Psoas muscle (tissue), 8 donors: Measurements from ENCODE around the gene BRWD1. TPM values are rescaled to one million over a fixed set of nuclear protein-coding genes. Genes with fewer than 3 reads are reported as not detected.

Source experiments
- ATAC-seq, 4 donors: fragments of 200-7000 bp; cut with Tn5 transposase; one replicate each; pipeline ENCODE4 v1.9.1; 2020; ENCODE audit warnings: moderate library complexity in 3 of 4, mild to moderate bottlenecking in 2 of 4
- DNase-seq, 2 donors: peaks; one replicate each; pipeline ENCODE4 v3.0.0-alpha.2; 2020
- H3K27ac ChIP-seq: fragments of 200-600 bp; one replicate; pipeline ENCODE4 v1.8.0; 2022
- H3K27me3 ChIP-seq, 3 donors: fragments of 200-600 bp in 1 of 3; one replicate each; pipeline versions ENCODE4 v1.6.1 to v1.8.0; 2013 to 2022; ENCODE audit warnings: low read length in 2 of 3, mild to moderate bottlenecking in 2 of 3, moderate library complexity in 1 of 3; ENCODE audit not compliant: insufficient read depth in 3 of 3
- H3K36me3 ChIP-seq, 2 donors: fragments of 200-600 bp in 1 of 2; one replicate each; pipeline versions ENCODE4 v1.6.1 to v1.8.0; 2013 to 2022; ENCODE audit warnings: low read depth in 1 of 2, mild to moderate bottlenecking in 1 of 2, moderate library complexity in 1 of 2; ENCODE audit not compliant: insufficient read depth in 1 of 2
- H3K4me1 ChIP-seq: fragments of 200-600 bp; one replicate; pipeline ENCODE4 v1.8.0; 2022
- H3K4me3 ChIP-seq: fragments of 200-600 bp; one replicate; pipeline ENCODE4 v1.8.0; 2022; ENCODE audit warnings: mild to moderate bottlenecking
- H3K9me3 ChIP-seq: fragments of 200-600 bp; one replicate; pipeline ENCODE4 v1.8.0; 2022
- CTCF ChIP-seq: fragments of 200-600 bp; IDR thresholded peaks from one replicate; pipeline ENCODE4 v1.8.0; 2022; ENCODE audit warnings: antibody characterized with exemption
- WGBS, 3 donors: extraction: QIAGEN DNeasy Blood & Tissue Kit; methylation state at CpG; one replicate each; pipeline versions ENCODE4 v1.1.6 to v1.1.7; 2013; 5-methylcytosine and 5-hydroxymethylcytosine counted together
- intact Hi-C, 2 donors: fragments of 100-400 bp; cut with DNase I; formaldehyde crosslinking; loops; one replicate each; pipeline versions ENCODE4 v1.11.0 to v1.14.2; 2022
- polyA plus RNA-seq, 3 donors: library from polyadenylated mRNA; stranded (reverse); fragments of 200-250 nt; gene quantifications; one replicate each; pipeline ENCODE4 v1.2.3, GENCODE V29; 2013
- total RNA-seq, 4 donors: library from RNA; stranded (reverse); fragmentation: NEBNext Ultra II Directional in 2 of 4; extraction: Animal tissue kit (Norgen Biotek cat#: 25700) in 2 of 4; gene quantifications; one replicate each; pipeline versions ENCODE4 v1.2.1 to v1.2.4, GENCODE V29; 2021 to 2023
- donor health status: healthy with polysubstance abuse.
- donor health status: DM: no; HTN: no; CAD: no; lungs with moderate emphysema.
- donor health status: Bipolar disorder and iron deficiency.
- donor health status: healthy.
- donor health status: DM: yes; HTN: yes; CAD: no.
- donor health status: DM: no; HTN: no; CAD: no.
- donor health status: DM: no; HTN: no; CAD: no.
- donor health status: DM: yes; HTN: yes; CAD: no.

The BRWD1 gene
- total and polyA plus RNA-seq, 7 donors: 12.6 to 33.0 (median 30.2) TPM

DNA sequence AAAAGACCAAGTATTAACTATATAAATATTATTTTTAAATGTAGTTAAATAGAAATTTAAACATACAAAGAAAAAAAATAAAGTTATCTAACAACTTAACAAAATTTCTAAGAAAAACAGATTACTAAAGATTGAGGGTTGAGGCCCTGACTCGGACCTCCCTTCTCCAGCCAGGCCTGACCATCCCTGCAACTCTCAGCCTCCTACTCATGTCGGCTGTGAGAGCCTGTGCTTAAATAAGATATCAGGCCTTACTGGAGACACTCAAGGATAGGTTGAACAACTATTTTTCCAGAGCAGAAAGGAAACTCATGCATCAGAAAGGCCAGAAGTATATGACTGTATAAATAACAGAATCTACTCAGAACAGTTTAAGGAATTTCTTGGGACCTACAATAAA, 97.1 kb downstream of the BRWD1 start:
- ATAC-seq: no peak
- Histone ChIP-seq H3K27me3 (no peaks in the 10 kb centered on the region), H3K27ac (no peak overlapping the region), H3K4me1 (no peaks in the 10 kb centered on the region), H3K36me3 (peaks cover 3 to 98% of the 10 kb centered on the region in 2 donors), H3K4me3 (no peak overlapping the region), H3K9me3 (no peaks in the 10 kb centered on the region)
- WGBS, 3 donors: 89 to 92% (median 91%) methylated on average over 2 of the region's 2 CpGs
- intact Hi-C loops: no loop called here
- no peak for DNase-seq
- TF ChIP-seq CTCF: no peak

- H3K36me3 ChIP-seq: peaks cover 3 to 98% of the 10 kb centered on the region in 2 donors
- intact Hi-C loops: no loop called here
Measured at GRCh38 chr21:39215078-39215477, 98.4 kb downstream of the BRWD1 start.

DNA sequence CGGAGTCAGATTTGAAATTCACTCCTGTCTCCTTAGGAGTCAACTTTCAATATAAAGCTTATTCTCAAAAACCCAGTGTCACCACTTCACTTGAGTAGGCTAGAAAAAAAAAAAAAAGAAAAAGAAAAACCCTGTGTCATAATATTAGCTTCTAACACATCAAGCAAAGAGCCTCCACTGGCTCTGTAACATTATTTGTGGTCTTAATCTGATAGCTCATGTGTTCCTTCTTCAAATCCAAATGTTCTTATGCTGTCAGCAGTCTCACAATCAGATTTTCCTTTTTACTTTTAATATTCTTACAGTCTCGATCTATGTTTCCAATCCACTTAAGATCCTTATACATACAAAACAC, 104.1 kb downstream of the BRWD1 start:
- Histone ChIP-seq H3K4me1 (no peaks in the 10 kb centered on the region), H3K27ac (no peak overlapping the region), H3K27me3 (no peaks in the 10 kb centered on the region), H3K4me3 (no peak overlapping the region), H3K9me3 (no peaks in the 10 kb centered on the region), H3K36me3 (peaks cover 0 to 100% of the 10 kb centered on the region in 2 donors)
- DNase-seq: no peak
- TF ChIP-seq CTCF: no peak
- 87 to 91% (median 90%) methylated on average over 2 of the region's 2 CpGs for WGBS, 3 donors
- intact Hi-C loops: no loop called here
- ATAC-seq: no peak

More at GRCh38 chr21:39215078-39215477, 98.4 kb downstream of the BRWD1 start:
- no peak for TF ChIP-seq CTCF
- 95 to 97% (median 96%) methylated on average over 7 of the region's 7 CpGs for WGBS, 3 donors
- no peak overlapping the region for H3K4me3 ChIP-seq
- H3K27me3 ChIP-seq: no peaks in the 10 kb centered on the region
- H3K27ac ChIP-seq: no peak overlapping the region
- DNase-seq (no peak), ATAC-seq (no peak)
- no peaks in the 10 kb centered on the region for H3K9me3 ChIP-seq
- H3K4me1 ChIP-seq: no peaks in the 10 kb centered on the region

DNA sequence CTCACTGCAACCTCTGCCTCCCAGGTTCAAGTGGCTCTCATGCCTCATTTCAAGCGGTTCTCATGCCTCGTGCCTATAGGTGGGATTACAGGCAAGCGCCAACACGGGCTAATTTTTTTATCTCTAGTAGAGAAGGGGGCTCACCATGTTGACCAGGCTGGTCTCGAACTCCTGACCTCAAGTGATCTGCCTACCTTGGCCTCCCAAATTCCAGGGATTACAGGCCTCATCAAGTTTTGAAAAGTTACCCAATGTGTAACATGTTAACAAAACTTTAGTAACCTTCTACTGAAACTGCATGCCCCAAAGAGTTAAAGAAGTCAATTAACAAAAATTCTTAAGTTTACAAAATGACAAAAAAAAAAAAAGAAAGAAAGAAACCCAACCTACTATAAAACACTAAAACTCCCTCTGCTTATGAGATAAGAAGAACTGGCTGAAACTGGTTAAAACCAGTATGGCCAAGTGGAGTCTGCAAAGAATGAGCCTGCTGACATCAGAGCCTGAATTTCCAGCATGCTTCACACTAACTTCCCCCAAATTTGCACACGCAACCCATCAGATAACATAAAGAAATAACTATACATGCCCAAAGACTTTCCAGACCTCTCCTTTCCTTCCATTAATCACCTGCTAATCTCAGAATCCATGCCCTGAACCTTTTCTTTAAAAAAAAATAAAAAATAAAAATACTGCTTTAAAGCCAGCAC, 104.7 kb downstream of the BRWD1 start:
- Histone ChIP-seq H3K9me3 (no peaks in the 10 kb centered on the region), H3K27me3 (no peaks in the 10 kb centered on the region), H3K27ac (no peak overlapping the region), H3K4me3 (no peak overlapping the region), H3K4me1 (no peaks in the 10 kb centered on the region), H3K36me3 (peaks cover 0 to 98% of the 10 kb centered on the region in 2 donors)
- WGBS, 3 donors: 94 to 98% (median 96%) methylated on average over 6 of the region's 6 CpGs
- no peak for DNase-seq
- intact Hi-C loops: no loop called here
- TF ChIP-seq CTCF: no peak
- ATAC-seq: no peak

- Histone ChIP-seq H3K4me1 (no peaks in the 10 kb centered on the region), H3K9me3 (no peaks in the 10 kb centered on the region), H3K27me3 (no peaks in the 10 kb centered on the region), H3K27ac (no peak overlapping the region), H3K36me3 (peaks cover 2 to 97% of the 10 kb centered on the region in 2 donors), H3K4me3 (no peak overlapping the region)
- WGBS, 3 donors: 77 to 89% (median 85%) methylated on average over 1 of the region's 1 CpG
- intact Hi-C loops: no loop called here
- ATAC-seq (no peak), DNase-seq (no peak)
- peak; percentile 8 for TF ChIP-seq CTCF
Measured at GRCh38 chr21:39204134-39204533, 109.3 kb downstream of the BRWD1 start.
